OCI-LY7 (cell line): Measurements from ENCODE around the gene CEMIP2.

Source experiments
- EZH2phosphoT487 ChIP-seq: fragments of 200-600 bp; sonication (generic); IDR thresholded peaks from 2 replicates; pipeline ENCODE4 v1.6.1; 2018; ENCODE audit warnings: low read depth, borderline replicate concordance, mild to moderate bottlenecking, mixed run types, antibody characterized with exemption, low read length, moderate library complexity, mixed read lengths
- TF ChIP-seq, protein P1 (sequence below): fragments of 200-600 bp; sonication (generic); conservative IDR thresholded peaks from 2 replicates; pipeline ENCODE4 v1.5.1; 2014; ENCODE audit warnings: mild to moderate bottlenecking, antibody characterized with exemption, low read length, moderate library complexity, mixed read lengths

- TF ChIP-seq, protein P1, sequence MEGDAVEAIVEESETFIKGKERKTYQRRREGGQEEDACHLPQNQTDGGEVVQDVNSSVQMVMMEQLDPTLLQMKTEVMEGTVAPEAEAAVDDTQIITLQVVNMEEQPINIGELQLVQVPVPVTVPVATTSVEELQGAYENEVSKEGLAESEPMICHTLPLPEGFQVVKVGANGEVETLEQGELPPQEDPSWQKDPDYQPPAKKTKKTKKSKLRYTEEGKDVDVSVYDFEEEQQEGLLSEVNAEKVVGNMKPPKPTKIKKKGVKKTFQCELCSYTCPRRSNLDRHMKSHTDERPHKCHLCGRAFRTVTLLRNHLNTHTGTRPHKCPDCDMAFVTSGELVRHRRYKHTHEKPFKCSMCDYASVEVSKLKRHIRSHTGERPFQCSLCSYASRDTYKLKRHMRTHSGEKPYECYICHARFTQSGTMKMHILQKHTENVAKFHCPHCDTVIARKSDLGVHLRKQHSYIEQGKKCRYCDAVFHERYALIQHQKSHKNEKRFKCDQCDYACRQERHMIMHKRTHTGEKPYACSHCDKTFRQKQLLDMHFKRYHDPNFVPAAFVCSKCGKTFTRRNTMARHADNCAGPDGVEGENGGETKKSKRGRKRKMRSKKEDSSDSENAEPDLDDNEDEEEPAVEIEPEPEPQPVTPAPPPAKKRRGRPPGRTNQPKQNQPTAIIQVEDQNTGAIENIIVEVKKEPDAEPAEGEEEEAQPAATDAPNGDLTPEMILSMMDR = no peak
- TF ChIP-seq EZH2phosphoT487 = no peak
Observed at GRCh38 chr9:71704796-71705195, 63.5 kb downstream of the CEMIP2 start.
